GM19468 (cell line): ENCODE data around the gene SYT9.

Source experiments
- ATAC-seq: cut with Tn5 transposase; IDR thresholded peaks from one replicate; pipeline ENCODE4 v1.9.1; 2021; ENCODE audit warnings: mild to moderate bottlenecking, moderate library complexity, moderate number of reproducible peaks; ENCODE audit not compliant: unreplicated experiment; ENCODE audit errors: extremely low read depth

Gene SYT9

GRCh38 chr11:7251836-7252682 is at the start of gene SYT9:
Gene SYT9 (plus strand): TSS chr11:7251904. CDS start chr11:7252187, 283 bp downstream.
- ATAC-seq = no peak

- no peak for ATAC-seq
These were observed 49.3 kb upstream of the SYT9 start for GRCh38 chr11:7202412-7202811.

- ATAC-seq = no peak
These were observed 46.9 kb upstream of the SYT9 start for GRCh38 chr11:7204778-7205177.

GRCh38 chr11:7208391-7208790 is 43.3 kb upstream of the SYT9 start:
- no peak for ATAC-seq

GRCh38 chr11:7219491-7219890 is 32.2 kb upstream of the SYT9 start:
- ATAC-seq = no peak

- ATAC-seq = no peak
These were observed 31.1 kb upstream of the SYT9 start for GRCh38 chr11:7220636-7221035.

GRCh38 chr11:7222619-7223018 is 29.1 kb upstream of the SYT9 start:
- no peak for ATAC-seq

GRCh38 chr11:7239877-7240276 is 11.8 kb upstream of the SYT9 start:
- ATAC-seq = no peak

GRCh38 chr11:7245341-7245740 is 6.4 kb upstream of the SYT9 start:
- ATAC-seq = no peak

GRCh38 chr11:7246179-7246578 is 5.5 kb upstream of the SYT9 start:
- ATAC-seq = no peak

- ATAC-seq = no peak
These were observed 1.5 kb upstream of the SYT9 start for GRCh38 chr11:7250166-7250565.

GRCh38 chr11:7251487-7251835 is 243 bp upstream of the SYT9 start:
- no peak for ATAC-seq

- ATAC-seq = no peak
These were observed 1.0 kb downstream of the SYT9 start for GRCh38 chr11:7252683-7253213.

GRCh38 chr11:7253800-7254199 is 2.1 kb downstream of the SYT9 start:
- no peak for ATAC-seq

GRCh38 chr11:7254731-7255291 is 3.1 kb downstream of the SYT9 start:
- no peak for ATAC-seq

GRCh38 chr11:7256943-7257342 is 5.2 kb downstream of the SYT9 start:
- no peak for ATAC-seq

- no peak for ATAC-seq
These were observed 6.0 kb downstream of the SYT9 start for GRCh38 chr11:7257724-7258123.

GRCh38 chr11:7261578-7261977 is 9.9 kb downstream of the SYT9 start:
- no peak for ATAC-seq

GRCh38 chr11:7262672-7263071 is 11.0 kb downstream of the SYT9 start:
- ATAC-seq = no peak

- ATAC-seq = no peak
These were observed 12.1 kb downstream of the SYT9 start for GRCh38 chr11:7263842-7264241.

- ATAC-seq = no peak
These were observed 17.1 kb downstream of the SYT9 start for GRCh38 chr11:7268758-7269157.
